ENCODE data around the gene HERC4.
"Not testable (repeated sequence)": the region's sequence is repeated elsewhere in the genome, so short reads cannot be mapped to it uniquely, and the experiment has no call there.

HERC4 gene

DNA sequence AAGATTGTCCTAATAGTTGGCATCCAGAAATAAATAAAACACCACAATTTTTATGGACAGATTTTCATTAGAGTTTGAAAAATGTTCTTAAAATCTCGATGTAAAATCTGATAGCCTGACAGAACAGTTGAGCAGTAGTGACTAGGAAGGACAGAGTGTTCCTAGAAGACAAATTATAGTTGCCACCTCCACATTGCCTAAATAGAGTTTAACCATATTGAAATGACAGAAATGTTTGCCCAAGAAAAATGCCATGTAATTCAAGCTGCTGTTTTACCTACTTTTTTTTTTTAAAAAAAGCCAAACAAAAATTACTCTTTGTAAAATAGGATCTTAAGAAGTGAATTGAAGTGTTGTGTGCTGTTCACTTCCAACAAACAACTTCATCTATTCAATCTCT lies 8.9 kb upstream of the HERC4 start:
- TF ChIP-seq, protein P1, sequence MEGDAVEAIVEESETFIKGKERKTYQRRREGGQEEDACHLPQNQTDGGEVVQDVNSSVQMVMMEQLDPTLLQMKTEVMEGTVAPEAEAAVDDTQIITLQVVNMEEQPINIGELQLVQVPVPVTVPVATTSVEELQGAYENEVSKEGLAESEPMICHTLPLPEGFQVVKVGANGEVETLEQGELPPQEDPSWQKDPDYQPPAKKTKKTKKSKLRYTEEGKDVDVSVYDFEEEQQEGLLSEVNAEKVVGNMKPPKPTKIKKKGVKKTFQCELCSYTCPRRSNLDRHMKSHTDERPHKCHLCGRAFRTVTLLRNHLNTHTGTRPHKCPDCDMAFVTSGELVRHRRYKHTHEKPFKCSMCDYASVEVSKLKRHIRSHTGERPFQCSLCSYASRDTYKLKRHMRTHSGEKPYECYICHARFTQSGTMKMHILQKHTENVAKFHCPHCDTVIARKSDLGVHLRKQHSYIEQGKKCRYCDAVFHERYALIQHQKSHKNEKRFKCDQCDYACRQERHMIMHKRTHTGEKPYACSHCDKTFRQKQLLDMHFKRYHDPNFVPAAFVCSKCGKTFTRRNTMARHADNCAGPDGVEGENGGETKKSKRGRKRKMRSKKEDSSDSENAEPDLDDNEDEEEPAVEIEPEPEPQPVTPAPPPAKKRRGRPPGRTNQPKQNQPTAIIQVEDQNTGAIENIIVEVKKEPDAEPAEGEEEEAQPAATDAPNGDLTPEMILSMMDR (IDR thresholded peaks at IDR 0.05): no peak
- TF ChIP-seq ZFX (IDR thresholded peaks at IDR 0.05; ENCODE audit: borderline replicate concordance): no peak
- H3K27ac ChIP-seq: peak overlapping the region; percentile 38

DNA sequence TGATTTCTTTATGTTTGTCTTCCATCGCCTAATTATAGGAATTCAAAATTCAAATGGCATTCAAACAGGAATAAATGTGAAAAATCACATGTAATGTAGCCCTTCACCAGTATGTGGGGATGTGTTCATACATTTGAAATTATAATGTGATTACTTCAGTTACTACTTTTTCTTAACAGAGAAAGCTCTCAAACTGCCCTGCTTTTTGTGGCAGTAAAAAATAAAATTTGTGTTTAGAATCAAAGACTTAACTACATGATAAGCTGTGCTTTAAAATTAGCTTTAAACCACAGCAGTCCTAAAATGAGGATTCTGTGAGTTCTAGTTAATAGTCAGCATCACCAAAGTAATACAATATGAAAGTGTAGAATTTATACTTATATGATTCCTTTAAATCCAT lies 7.8 kb upstream of the HERC4 start:
- H3K27ac ChIP-seq: no peak overlapping the region
- TF ChIP-seq, protein P1 (IDR thresholded peaks at IDR 0.05): peak; percentile 34
- TF ChIP-seq ZFX (IDR thresholded peaks at IDR 0.05; ENCODE audit: borderline replicate concordance): no peak

DNA sequence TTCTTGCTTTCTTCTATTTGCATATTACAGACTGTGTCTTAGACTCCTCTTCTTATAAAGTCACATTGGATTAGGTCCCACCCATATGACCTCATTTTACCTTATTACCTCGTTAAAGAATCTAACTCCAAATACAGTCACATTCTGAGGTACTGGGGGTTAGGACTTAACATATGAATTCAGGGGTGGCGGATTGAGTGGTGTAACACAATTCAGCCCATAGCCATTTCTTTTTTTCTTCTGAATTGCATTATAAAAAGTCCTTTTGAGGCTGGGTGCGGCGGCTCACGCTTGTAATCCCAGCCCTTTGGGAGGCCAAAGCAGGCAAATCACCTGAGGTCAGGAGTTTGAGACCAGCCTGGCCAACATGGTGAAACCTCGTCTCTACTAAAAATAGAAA lies 6.8 kb upstream of the HERC4 start:
- no peak for TF ChIP-seq ZFX (IDR thresholded peaks at IDR 0.05; ENCODE audit: borderline replicate concordance)
- TF ChIP-seq, protein P1 (IDR thresholded peaks at IDR 0.05): no peak
- H3K27ac ChIP-seq: no peak overlapping the region

DNA sequence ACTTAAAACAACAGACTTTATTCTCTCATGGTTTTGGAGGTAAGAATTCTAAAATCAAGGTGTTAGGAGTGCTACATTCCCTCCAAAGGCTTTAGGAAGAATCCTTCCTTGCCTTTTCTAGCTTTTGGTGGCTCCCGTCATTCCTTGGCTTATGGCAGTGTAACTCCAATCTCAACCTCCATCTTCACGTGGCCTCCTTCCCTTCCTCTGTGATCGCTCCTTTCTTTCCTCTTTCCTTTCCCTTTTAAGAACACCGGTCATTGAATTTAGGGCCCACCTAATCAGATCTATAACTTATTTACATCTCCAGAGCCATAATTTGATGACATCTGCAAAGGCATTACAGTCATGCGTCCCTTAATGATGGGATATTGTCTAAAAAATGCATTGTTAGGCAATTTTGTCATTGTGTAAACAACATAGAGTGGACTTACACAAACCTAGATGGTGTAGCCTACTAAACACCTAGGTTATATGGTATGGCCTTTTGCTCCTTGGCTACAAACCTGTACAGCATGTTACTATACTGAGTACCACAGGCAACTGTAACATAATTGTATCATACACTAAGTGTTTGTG lies 5.9 kb upstream of the HERC4 start:
- H3K27ac ChIP-seq: no peak overlapping the region
- TF ChIP-seq ZFX (IDR thresholded peaks at IDR 0.05; ENCODE audit: borderline replicate concordance): no peak
- TF ChIP-seq, protein P1 (IDR thresholded peaks at IDR 0.05): no peak

DNA sequence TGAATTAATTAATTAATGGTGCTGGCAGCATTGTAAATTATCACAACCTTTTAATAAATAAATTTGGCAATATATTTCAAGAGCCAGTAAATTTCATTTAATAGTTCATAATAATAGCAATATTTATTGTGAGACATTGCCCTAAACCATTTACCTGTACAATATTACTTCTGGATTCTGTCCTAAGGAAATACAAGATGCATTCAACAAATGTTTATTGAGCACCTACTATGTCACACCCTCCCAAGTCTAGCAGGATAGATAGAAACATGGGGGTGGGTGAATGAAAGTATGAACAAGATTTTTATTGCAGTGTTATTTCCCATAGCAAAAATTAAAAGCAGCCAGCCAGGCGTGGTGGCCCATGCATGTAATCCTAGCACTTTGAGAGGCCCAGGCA lies 4.4 kb upstream of the HERC4 start:
- TF ChIP-seq ZFX (IDR thresholded peaks at IDR 0.05; ENCODE audit: borderline replicate concordance): no peak
- TF ChIP-seq, protein P1 (IDR thresholded peaks at IDR 0.05): no peak
- H3K27ac ChIP-seq: no peak overlapping the region

DNA sequence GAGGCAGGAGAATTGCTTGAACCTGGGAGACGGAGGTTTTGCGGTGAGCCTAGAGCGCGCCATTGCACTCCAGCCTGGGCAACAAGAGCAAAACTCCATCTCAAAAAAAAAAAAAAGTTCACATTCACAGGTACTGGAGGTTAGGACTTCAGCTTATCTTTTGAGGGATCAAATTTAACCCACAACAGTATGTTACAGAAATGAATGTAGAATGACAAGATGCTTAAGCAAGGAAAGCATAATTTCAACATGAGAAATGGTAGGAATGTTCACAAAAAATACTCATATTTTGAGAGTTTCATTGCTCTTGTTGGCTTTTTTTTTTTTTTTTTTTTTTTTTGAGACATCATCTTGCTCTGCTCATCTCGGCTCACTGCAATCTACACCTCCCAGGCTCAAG lies 1.9 kb upstream of the HERC4 start:
- TF ChIP-seq, protein P1 (IDR thresholded peaks at IDR 0.05): no peak
- no peak for TF ChIP-seq ZFX (IDR thresholded peaks at IDR 0.05; ENCODE audit: borderline replicate concordance)
- H3K27ac ChIP-seq: no peak overlapping the region

DNA sequence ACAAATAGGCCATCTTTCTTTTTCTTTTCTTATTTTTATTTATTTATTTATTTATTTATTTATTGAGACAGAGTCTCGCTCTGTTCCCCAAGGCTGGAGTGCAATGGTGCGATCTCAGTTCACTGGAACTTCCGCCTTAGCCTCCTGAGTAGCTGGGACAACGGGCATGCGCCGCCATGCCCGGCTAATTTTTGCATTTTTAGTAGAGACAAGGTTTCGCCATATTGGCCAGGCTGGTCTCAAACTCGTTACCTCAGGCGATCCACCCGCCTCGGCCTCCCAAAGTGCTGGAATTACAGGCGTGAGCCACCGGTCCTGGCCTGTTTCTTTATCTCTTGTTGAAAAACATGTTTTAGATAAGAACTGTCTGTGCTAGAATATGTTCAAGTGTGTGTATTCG lies 998 bp upstream of the HERC4 start:
- H3K27ac ChIP-seq: not testable (repeated sequence)

DNA sequence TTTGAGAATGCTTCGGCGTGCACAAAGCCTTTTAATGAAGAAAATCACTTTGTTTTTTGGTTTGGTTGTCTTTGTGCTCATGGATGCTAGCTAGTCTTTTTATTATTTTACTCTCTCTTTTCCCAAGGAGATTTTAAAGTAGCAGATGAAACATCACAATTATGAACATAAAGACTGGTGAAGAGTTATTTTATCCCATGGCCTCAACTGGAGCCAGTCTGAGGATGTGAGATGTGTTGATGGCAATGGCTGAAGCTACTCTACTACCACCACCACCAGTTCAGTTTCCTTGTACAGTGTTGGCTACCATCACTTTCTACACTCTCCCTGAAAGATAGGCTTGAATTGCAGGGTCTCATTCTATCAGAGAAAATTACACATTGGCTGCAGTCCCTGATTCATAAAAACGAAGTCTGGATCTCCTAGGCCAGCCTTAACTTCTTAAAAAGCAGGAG lies 494 bp upstream of the HERC4 start:
- peak overlapping the region; percentile 93 for H3K27ac ChIP-seq
- no peak for TF ChIP-seq ZFX (IDR thresholded peaks at IDR 0.05; ENCODE audit: borderline replicate concordance)

All from 22Rv1 (cell line).